K562 (cell line): ENCODE measurements around the gene TOMM70. TPM values are rescaled to one million over a fixed set of nuclear protein-coding genes. Genes with fewer than 3 reads are reported as not detected.

Experiments
- ATAC-seq: fragments of 200-7000 bp; cut with Tn5 transposase; 3 replicates; pipeline ENCODE4 v1.9.1; 2020; ENCODE audit warnings: moderate library complexity
- BruUV-seq: library from RNA; stranded (reverse); fragments of 400-500 nt; replicated peaks from 2 replicates; lab custom pipeline; 2021; lab: Mats Ljungman, UMichigan
- CTCF ChIA-PET: fragments of 300-600 bp; formaldehyde crosslinking; extraction: SDS; loops from one replicate; lab custom pipeline; 2021; ENCODE audit warnings: low intra/inter-chr PET ratio; lab: Yijun Ruan, JAX
- POLR2A ChIA-PET: fragments of 300-600, 350-650 bp; sonication (Branson Sonifier 250); formaldehyde crosslinking; extraction: SDS; loops from one replicate; lab custom pipeline; 2021; ENCODE audit warnings: antibody characterized with exemption, inconsistent platforms; lab: Yijun Ruan, JAX
- DNase-seq, 4 experiments: peaks; one replicate each; pipeline versions ENCODE4 v3.0.0 to v3.0.0-alpha.2; 2011 to 2018; ENCODE audit warnings: low spot score in 3 of 4, mixed read lengths in 3 of 4; ENCODE audit errors: extremely low read depth in 1 of 4
- FAIRE-seq: peaks from 2 replicates; lab custom pipeline; 2011; peaks lifted over from hg19 to GRCh38; lab: Jason Lieb, UNC
- H2AFZ ChIP-seq: 2 replicates; pipeline ENCODE4 v1.6.0; 2011; ENCODE audit warnings: low read depth, low read length, control low read depth, inconsistent platforms
- H3K27ac ChIP-seq: fragments of 200-600 bp; 3 replicates; pipeline ENCODE4 v1.8.0; 2011; ENCODE audit warnings: low read depth, mild to moderate bottlenecking, control low read depth, inconsistent platforms, low read length, moderate library complexity, mixed read lengths; ENCODE audit errors: extremely low read depth
- H3K27me3 ChIP-seq, 2 experiments: fragments of 300-600 bp in 1 of 2; 2 replicates in 1 of 2; 3 replicates in 1 of 2; pipeline versions ENCODE4 v1.6.0 to v1.8.0; 2011; ENCODE audit warnings: inconsistent platforms in 2 of 2, low read length in 2 of 2, mild to moderate bottlenecking in 1 of 2, mixed read lengths in 1 of 2, moderate library complexity in 1 of 2; ENCODE audit not compliant: control insufficient read depth in 2 of 2, insufficient read depth in 2 of 2
- H3K36me3 ChIP-seq: fragments of 300-600 bp; 3 replicates; pipeline ENCODE4 v1.8.0; 2011; ENCODE audit warnings: mild to moderate bottlenecking, low read length, inconsistent platforms; ENCODE audit not compliant: control insufficient read depth, insufficient read depth
- H3K4me1 ChIP-seq, 2 experiments: fragments of 200-600 bp in 1 of 2; replicated peaks in 1 of 2; 2 replicates in 1 of 2; 3 replicates in 1 of 2; pipeline versions ENCODE4 v1.5.1 to v1.8.0; 2011; ENCODE audit warnings: inconsistent platforms in 2 of 2, low read length in 2 of 2, mild to moderate bottlenecking in 1 of 2, mixed read lengths in 1 of 2, moderate library complexity in 1 of 2; ENCODE audit not compliant: control insufficient read depth in 2 of 2, insufficient read depth in 2 of 2
- H3K4me2 ChIP-seq: 2 replicates; pipeline ENCODE4 v1.6.1; 2011; ENCODE audit warnings: low read length, control low read depth, inconsistent platforms, mixed read lengths; ENCODE audit not compliant: insufficient read depth
- H3K4me3 ChIP-seq: fragments of 200-600 bp; sonication (generic), shearing (Covaris generic); 2 replicates; pipeline ENCODE4 v1.5.1; 2016; ENCODE audit warnings: control low read depth, inconsistent platforms
- H3K79me2 ChIP-seq: fragments of 200-600 bp; 3 replicates; pipeline ENCODE4 v1.8.0; 2011; ENCODE audit warnings: low read length, inconsistent platforms; ENCODE audit not compliant: control insufficient read depth, insufficient read depth
- H3K9ac ChIP-seq, 2 experiments: 2 replicates each; pipeline versions ENCODE4 v1.6.0 to v1.6.1; 2011; ENCODE audit warnings: low read depth in 2 of 2, low read length in 2 of 2, control low read depth in 1 of 2, inconsistent platforms in 1 of 2, mild to moderate bottlenecking in 1 of 2, mixed read lengths in 1 of 2; ENCODE audit not compliant: insufficient read depth in 1 of 2
- H3K9me1 ChIP-seq: one replicate; pipeline ENCODE4 v1.6.0; 2011; ENCODE audit warnings: inconsistent platforms, mild to moderate bottlenecking, low read length, moderate library complexity; ENCODE audit not compliant: control insufficient read depth, insufficient read depth
- H3K9me3 ChIP-seq: replicated peaks from 2 replicates; pipeline ENCODE4 v1.5.1; 2011; ENCODE audit warnings: low read depth, low read length, inconsistent platforms; ENCODE audit not compliant: control insufficient read depth, insufficient read depth
- H4K20me1 ChIP-seq: replicated peaks from 2 replicates; pipeline ENCODE4 v1.6.1; 2011; ENCODE audit warnings: low read length, inconsistent platforms, mixed read lengths; ENCODE audit not compliant: control insufficient read depth, insufficient read depth
- NR0B1 ChIP-seq: fragments of 450-650 bp; IDR thresholded peaks from one replicate; pipeline ENCODE4 v1.6.1; 2018; ENCODE audit warnings: mild to moderate bottlenecking, moderate library complexity; ENCODE audit not compliant: partially characterized antibody
- SRSF1 ChIP-seq: fragments of 200-400 bp; formaldehyde crosslinking; IDR thresholded peaks from 2 replicates; pipeline ENCODE4 v1.6.1; 2017; ENCODE audit warnings: mild to moderate bottlenecking, low read depth, low read length, moderate library complexity
- WGBS: fragments of 100-300 bp; shearing (Covaris generic); methylation state at CpG from one replicate; pipeline ENCODE4 v1.1.6; 2016; ENCODE audit warnings: low coverage, mixed read lengths; ENCODE audit not compliant: insufficient coverage; ENCODE audit errors: missing lambda C conversion rate; 5-methylcytosine and 5-hydroxymethylcytosine counted together
- in situ Hi-C: fragments of 300-500 bp; cut with MboI; formaldehyde crosslinking; loops from 4 replicates; pipeline ENCODE4 v1.15.0; 2018; ENCODE audit warnings: inconsistent platforms, mixed read lengths
- intact Hi-C: fragments of 100-400 bp; cut with micrococcal nuclease; formaldehyde crosslinking; loops from 2 replicates; pipeline ENCODE4 v1.14.2; 2022
- polyA plus RNA-seq, 8 experiments: library from polyadenylated mRNA; depleted of rRNA in 4 of 8; stranded (reverse) in 5 of 8; unstranded in 3 of 8; fragments of >200 nt; fragmentation: Nextera tagmentation in 2 of 8; fragmentation: Illumina TruSeq in 1 of 8; extraction: Ambion mirVana in 2 of 8; extraction: Trizol in 1 of 8; gene quantifications; 2 replicates each; pipeline versions ENCODE4 v1.2.1 to v1.2.3, GENCODE V29; 2011 to 2014; ENCODE audit warnings: inconsistent platforms in 1 of 8, missing spikeins in 1 of 8
- total RNA-seq, 7 experiments: library from RNA; depleted of rRNA in 6 of 7; stranded (reverse); fragments of >200 nt in 6 of 7; fragmentation: Illumina TruSeq in 2 of 7; extraction: Trizol in 2 of 7; gene quantifications; 2 replicates each; pipeline versions ENCODE4 v1.2.1 to v1.2.3, GENCODE V29; 2011 to 2021; ENCODE audit warnings: low replicate concordance in 1 of 7
- TF ChIP-seq, protein P1 (sequence below): fragments of 250-450 bp; sonication (Bioruptor Pico); IDR thresholded peaks from 2 replicates; pipeline ENCODE4 v1.8.0; 2022; ENCODE audit warnings: inconsistent platforms, mild to moderate bottlenecking, moderate library complexity, borderline replicate concordance

The TOMM70 gene
- total and polyA plus RNA-seq, 9 of the 15 experiments (the other 6 are each of a cell fraction or from before 2014, with no cell fraction given), result 17.5 to 75.6 (median 54.9) TPM

DNA sequence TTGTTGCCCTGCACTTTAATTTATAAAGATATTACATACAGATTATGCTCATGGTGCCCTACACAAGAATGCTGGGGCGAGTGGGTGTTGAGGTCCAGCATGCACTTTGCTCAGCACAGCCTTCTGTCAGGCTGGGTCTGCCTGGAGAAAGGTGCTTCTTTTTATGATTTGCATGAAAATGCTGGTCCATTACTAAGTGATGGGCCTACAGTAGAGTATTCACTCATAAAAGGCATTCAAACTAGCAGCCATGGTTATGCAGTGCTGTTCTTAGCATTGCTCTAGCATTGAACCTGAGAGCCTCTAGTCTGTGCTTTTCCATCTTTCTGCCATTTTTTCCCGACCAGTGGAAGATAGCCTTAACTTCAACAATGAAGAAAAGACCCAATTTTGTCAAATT, 12.7 kb upstream of the TOMM70 start:
- H4K20me1 ChIP-seq, result no peaks in the 10 kb centered on the region
- no peak for FAIRE-seq

More for the DNA sequence above, 12.7 kb upstream of the TOMM70 start:
- no TSS peak for BruUV-seq
- ChIA-PET POLR2A (no interaction called here), CTCF (no interaction called here)
- Histone ChIP-seq H3K4me1 (no peaks in the 10 kb centered on the region; a peak in 1 of 5 replicates), H3K27me3 (no peaks in the 10 kb centered on the region), H3K9me1 (no peaks in the 10 kb centered on the region), H3K27ac (no peak overlapping the region), H3K36me3 (no peaks in the 10 kb centered on the region), H3K4me2 (no peak overlapping the region), H3K4me3 (no peak overlapping the region), H2AFZ (no peak overlapping the region), H3K9me3 (no peaks in the 10 kb centered on the region), H3K9ac (no peak overlapping the region), H3K79me2 (peaks cover 4% of the 10 kb centered on the region; the same call in 2 of the 3 replicates)
- ATAC-seq (no peak), DNase-seq (no peak)
- TF ChIP-seq SRSF1 (no peak), NR0B1 (no peak)
- TF ChIP-seq, protein P1, sequence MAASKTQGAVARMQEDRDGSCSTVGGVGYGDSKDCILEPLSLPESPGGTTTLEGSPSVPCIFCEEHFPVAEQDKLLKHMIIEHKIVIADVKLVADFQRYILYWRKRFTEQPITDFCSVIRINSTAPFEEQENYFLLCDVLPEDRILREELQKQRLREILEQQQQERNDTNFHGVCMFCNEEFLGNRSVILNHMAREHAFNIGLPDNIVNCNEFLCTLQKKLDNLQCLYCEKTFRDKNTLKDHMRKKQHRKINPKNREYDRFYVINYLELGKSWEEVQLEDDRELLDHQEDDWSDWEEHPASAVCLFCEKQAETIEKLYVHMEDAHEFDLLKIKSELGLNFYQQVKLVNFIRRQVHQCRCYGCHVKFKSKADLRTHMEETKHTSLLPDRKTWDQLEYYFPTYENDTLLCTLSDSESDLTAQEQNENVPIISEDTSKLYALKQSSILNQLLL, result no peak
- intact Hi-C loops (no loop called here), in situ Hi-C loops (no loop called here)
- 44% methylated on average over 2 of the region's 2 CpGs for WGBS
